A673 (cell line): ENCODE measurements around the gene CCNB3.

Experiments used
- EZH2 ChIP-seq: fragments of 200-600 bp; sonication (generic); IDR thresholded peaks from 2 replicates; pipeline ENCODE4 v1.6.1; 2017; ENCODE audit warnings: borderline replicate concordance, low read depth, mild to moderate bottlenecking, mixed read lengths, antibody characterized with exemption, low read length; ENCODE audit not compliant: poor library complexity, severe bottlenecking
- TF ChIP-seq, protein P1 (sequence below): fragments of 300-800, 200-600 bp; sonication (generic); conservative IDR thresholded peaks from 2 replicates; pipeline ENCODE4 v1.5.1; 2017; ENCODE audit warnings: low read depth, mild to moderate bottlenecking, antibody characterized with exemption, low read length, moderate library complexity, mixed read lengths

GRCh38 chrX:50281253-50281652 is 76.7 kb downstream of the CCNB3 start:
- TF ChIP-seq, protein P1, sequence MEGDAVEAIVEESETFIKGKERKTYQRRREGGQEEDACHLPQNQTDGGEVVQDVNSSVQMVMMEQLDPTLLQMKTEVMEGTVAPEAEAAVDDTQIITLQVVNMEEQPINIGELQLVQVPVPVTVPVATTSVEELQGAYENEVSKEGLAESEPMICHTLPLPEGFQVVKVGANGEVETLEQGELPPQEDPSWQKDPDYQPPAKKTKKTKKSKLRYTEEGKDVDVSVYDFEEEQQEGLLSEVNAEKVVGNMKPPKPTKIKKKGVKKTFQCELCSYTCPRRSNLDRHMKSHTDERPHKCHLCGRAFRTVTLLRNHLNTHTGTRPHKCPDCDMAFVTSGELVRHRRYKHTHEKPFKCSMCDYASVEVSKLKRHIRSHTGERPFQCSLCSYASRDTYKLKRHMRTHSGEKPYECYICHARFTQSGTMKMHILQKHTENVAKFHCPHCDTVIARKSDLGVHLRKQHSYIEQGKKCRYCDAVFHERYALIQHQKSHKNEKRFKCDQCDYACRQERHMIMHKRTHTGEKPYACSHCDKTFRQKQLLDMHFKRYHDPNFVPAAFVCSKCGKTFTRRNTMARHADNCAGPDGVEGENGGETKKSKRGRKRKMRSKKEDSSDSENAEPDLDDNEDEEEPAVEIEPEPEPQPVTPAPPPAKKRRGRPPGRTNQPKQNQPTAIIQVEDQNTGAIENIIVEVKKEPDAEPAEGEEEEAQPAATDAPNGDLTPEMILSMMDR, result no peak
- no peak for TF ChIP-seq EZH2
